MM.1S (cell line): ENCODE measurements around the gene CTNNA1.
"Not testable (repeated sequence)": the region's sequence is repeated elsewhere in the genome, so short reads cannot be mapped to it uniquely, and the experiment has no call there.

Experiments
- DNase-seq: peaks from one replicate; pipeline ENCODE4 v3.0.0-alpha.2; 2015
- H2AFZ ChIP-seq: fragments of 300-600 bp; sonication (generic); 2 replicates; pipeline ENCODE4 v1.6.0; 2016; ENCODE audit warnings: antibody characterized with exemption, low read length
- H3F3A ChIP-seq: fragments of 300-600 bp; sonication (generic); 2 replicates; pipeline ENCODE4 v1.6.1; 2016; ENCODE audit warnings: mild to moderate bottlenecking, antibody characterized with exemption, low read length, moderate library complexity, mixed read lengths; ENCODE audit not compliant: insufficient read depth
- H3K27ac ChIP-seq: fragments of 300-600 bp; sonication (generic); 2 replicates; pipeline ENCODE4 v1.5.1; 2016; ENCODE audit warnings: mild to moderate bottlenecking, low read length
- H3K27me3 ChIP-seq: fragments of 300-600 bp; sonication (generic); replicated peaks from 2 replicates; pipeline ENCODE4 v1.6.0; 2016; ENCODE audit warnings: low read length; ENCODE audit not compliant: insufficient read depth
- H3K36me3 ChIP-seq: fragments of 300-600 bp; sonication (generic); replicated peaks from 2 replicates; pipeline ENCODE4 v1.6.1; 2016; ENCODE audit warnings: mild to moderate bottlenecking, low read length, mixed read lengths; ENCODE audit not compliant: insufficient read depth
- H3K4me1 ChIP-seq: fragments of 300-600 bp; sonication (generic); 2 replicates; pipeline ENCODE4 v1.6.1; 2016; ENCODE audit warnings: low read length, mixed read lengths
- H3K4me2 ChIP-seq: fragments of 300-600 bp; sonication (generic); 2 replicates; pipeline ENCODE4 v1.6.0; 2016; ENCODE audit warnings: low read depth, low read length
- H3K4me3 ChIP-seq: fragments of 300-600 bp; sonication (generic); 2 replicates; pipeline ENCODE4 v1.5.1; 2016; ENCODE audit warnings: low read length, mixed read lengths
- H3K79me2 ChIP-seq: fragments of 300-600 bp; sonication (generic); 2 replicates; pipeline ENCODE4 v1.6.1; 2016; ENCODE audit warnings: mixed run types, low read length, mixed read lengths
- H3K9ac ChIP-seq: fragments of 300-600 bp; sonication (generic); 2 replicates; pipeline ENCODE4 v1.6.1; 2016; ENCODE audit warnings: low read length, mixed read lengths
- H3K9me2 ChIP-seq: fragments of 300-600 bp; sonication (generic); replicated peaks from 2 replicates; pipeline ENCODE4 v1.6.1; 2016; ENCODE audit warnings: mild to moderate bottlenecking, low read length, mixed read lengths; ENCODE audit not compliant: insufficient read depth
- H3K9me3 ChIP-seq: fragments of 300-600 bp; sonication (generic); replicated peaks from 2 replicates; pipeline ENCODE4 v1.6.1; 2016; ENCODE audit warnings: mild to moderate bottlenecking, low read length, mixed read lengths; ENCODE audit not compliant: insufficient read depth
- H4K20me1 ChIP-seq: fragments of 300-600 bp; sonication (generic); 2 replicates; pipeline ENCODE4 v1.6.1; 2016; ENCODE audit warnings: mild to moderate bottlenecking, low read length, moderate library complexity, mixed read lengths; ENCODE audit not compliant: insufficient read depth
- EZH2 ChIP-seq: fragments of 300-600 bp; sonication (generic); optimal IDR thresholded peaks from 2 replicates; pipeline ENCODE3; 2017; ENCODE audit warnings: low read depth, mild to moderate bottlenecking, antibody characterized with exemption, low read length, mixed read lengths
- EZH2phosphoT487 ChIP-seq: fragments of 300-600 bp; sonication (generic); IDR thresholded peaks from 2 replicates; pipeline ENCODE4 v1.6.1; 2018; ENCODE audit warnings: antibody characterized with exemption, low read length
- TF ChIP-seq, protein P1 (sequence below): fragments of 300-600 bp; sonication (generic); IDR thresholded peaks from 2 replicates; pipeline ENCODE4 v1.5.1; 2016; ENCODE audit warnings: antibody characterized with exemption, low read length, mixed read lengths

CTNNA1 gene

DNA sequence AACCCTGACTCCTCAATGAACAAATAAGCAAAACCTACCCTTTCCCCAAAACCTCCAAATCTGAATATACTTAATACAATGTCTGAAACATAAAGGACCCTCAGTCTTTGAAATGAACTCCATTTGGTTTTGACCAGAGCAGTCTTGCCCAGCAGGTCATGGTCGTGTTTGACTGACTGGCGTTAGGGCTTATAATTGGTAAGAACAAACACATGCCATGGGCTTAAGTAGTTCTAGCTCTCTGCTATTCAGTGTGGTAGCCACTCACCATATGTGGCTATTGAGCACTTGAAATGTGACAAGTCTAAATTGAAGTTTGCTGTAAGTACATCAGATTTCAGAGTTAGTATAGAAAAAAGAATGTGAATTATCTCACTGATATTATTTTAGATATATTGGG is 79.9 kb downstream of the CTNNA1 start:
- Histone ChIP-seq H3K4me1 (peaks cover 10% of the 10 kb centered on the region), H2AFZ (no peak overlapping the region), H3K79me2 (0 out of 2 replicates have a peak, but pooled peaks cover 3% of the 10 kb centered on the region), H3K4me2 (no peak overlapping the region), H3K9me2 (no peaks in the 10 kb centered on the region), H3K9ac (no peak overlapping the region), H3K27me3 (no peaks in the 10 kb centered on the region), H3K27ac (no peak overlapping the region), H3K4me3 (no peak overlapping the region), H4K20me1 (no peaks in the 10 kb centered on the region), H3K36me3 (no peaks in the 10 kb centered on the region), H3F3A (no peaks in the 10 kb centered on the region), H3K9me3 (no peaks in the 10 kb centered on the region)
- no peak for DNase-seq
- TF ChIP-seq EZH2phosphoT487, result no peak
- TF ChIP-seq, protein P1, sequence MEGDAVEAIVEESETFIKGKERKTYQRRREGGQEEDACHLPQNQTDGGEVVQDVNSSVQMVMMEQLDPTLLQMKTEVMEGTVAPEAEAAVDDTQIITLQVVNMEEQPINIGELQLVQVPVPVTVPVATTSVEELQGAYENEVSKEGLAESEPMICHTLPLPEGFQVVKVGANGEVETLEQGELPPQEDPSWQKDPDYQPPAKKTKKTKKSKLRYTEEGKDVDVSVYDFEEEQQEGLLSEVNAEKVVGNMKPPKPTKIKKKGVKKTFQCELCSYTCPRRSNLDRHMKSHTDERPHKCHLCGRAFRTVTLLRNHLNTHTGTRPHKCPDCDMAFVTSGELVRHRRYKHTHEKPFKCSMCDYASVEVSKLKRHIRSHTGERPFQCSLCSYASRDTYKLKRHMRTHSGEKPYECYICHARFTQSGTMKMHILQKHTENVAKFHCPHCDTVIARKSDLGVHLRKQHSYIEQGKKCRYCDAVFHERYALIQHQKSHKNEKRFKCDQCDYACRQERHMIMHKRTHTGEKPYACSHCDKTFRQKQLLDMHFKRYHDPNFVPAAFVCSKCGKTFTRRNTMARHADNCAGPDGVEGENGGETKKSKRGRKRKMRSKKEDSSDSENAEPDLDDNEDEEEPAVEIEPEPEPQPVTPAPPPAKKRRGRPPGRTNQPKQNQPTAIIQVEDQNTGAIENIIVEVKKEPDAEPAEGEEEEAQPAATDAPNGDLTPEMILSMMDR, result no peak
- TF ChIP-seq EZH2, result no peak

DNA sequence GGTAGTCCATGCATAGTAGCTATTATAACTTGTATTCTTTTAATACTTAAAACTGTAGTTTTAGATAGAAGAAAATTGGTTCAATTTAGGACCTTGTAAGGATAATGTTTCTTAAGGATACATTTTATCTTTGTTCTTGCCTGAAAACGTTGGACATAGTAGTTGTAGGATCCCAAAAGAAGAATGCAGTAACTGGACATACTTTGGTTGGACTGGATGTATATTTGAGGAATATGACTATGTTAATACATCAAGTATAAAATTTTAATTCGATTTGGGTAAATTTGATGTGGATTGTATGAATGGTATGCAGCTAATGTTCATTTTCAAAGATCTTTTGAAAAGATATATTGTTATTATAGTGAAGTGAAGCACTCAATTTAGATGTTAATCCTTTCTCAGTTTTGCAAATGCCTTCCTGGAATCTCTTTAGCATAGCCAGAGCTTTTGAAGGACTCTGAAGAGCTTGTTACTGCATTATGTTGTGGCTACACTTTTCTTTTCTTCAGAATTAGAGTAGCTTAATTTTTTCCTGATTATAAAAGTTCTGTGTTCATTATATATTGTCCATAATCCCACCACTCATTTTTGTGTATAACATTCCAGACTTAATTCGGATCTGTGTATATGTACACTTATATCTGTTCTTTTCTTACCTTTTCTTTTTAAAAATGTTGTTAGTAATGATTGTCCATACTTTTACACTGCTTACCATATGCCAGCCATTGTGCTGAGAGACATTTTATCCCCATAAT is 80.7 kb downstream of the CTNNA1 start:
- H3K27ac ChIP-seq, result no peak overlapping the region
- no peaks in the 10 kb centered on the region for H3K36me3 ChIP-seq
- H3K4me3 ChIP-seq, result no peak overlapping the region
- no peaks in the 10 kb centered on the region for H3K27me3 ChIP-seq
- H3K4me1 ChIP-seq, result peaks cover 10% of the 10 kb centered on the region
- no peaks in the 10 kb centered on the region for H4K20me1 ChIP-seq
- peaks cover 7% of the 10 kb centered on the region; the same call in 1 of the 2 replicates for H3K79me2 ChIP-seq
- H3K9me2 ChIP-seq, result no peaks in the 10 kb centered on the region
- no peak overlapping the region for H2AFZ ChIP-seq
- H3K4me2 ChIP-seq, result no peak overlapping the region
- DNase-seq, result no peak
- TF ChIP-seq EZH2phosphoT487 (no peak), EZH2 (no peak)
- TF ChIP-seq, protein P1, result no peak
- no peaks in the 10 kb centered on the region for H3F3A ChIP-seq
- H3K9me3 ChIP-seq, result no peaks in the 10 kb centered on the region
- H3K9ac ChIP-seq, result no peak overlapping the region

DNA sequence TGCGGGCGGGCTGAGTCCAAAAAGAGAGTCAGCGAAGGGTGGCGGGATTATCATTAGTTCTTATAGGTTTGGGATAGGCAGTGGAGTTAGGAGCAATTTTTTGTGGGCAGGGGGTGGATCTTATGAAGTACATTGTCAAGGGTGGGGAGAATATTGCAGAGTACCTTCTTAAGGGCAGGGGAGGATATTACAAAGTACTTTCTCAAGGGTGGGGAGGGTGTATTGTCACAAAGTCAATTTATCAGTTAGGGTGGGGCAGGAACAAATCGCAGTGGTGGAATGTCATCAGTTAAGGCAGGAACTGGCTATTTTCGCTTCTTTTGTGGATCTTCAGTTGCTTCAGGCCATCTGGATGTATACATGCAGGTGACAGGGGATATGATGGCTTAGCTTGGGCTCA is 81.6 kb downstream of the CTNNA1 start:
- H3K27ac ChIP-seq, H3K9me2 ChIP-seq, H3K4me2 ChIP-seq, DNase-seq, H2AFZ ChIP-seq, H3K9ac ChIP-seq, H3K36me3 ChIP-seq, H3K27me3 ChIP-seq, H3K9me3 ChIP-seq, H4K20me1 ChIP-seq, H3F3A ChIP-seq, H3K4me3 ChIP-seq: not testable (repeated sequence)
- Histone ChIP-seq H3K4me1 (peaks cover 14% of the 10 kb centered on the region), H3K79me2 (peaks cover 14% of the 10 kb centered on the region; the same call in 1 of the 2 replicates)

DNA sequence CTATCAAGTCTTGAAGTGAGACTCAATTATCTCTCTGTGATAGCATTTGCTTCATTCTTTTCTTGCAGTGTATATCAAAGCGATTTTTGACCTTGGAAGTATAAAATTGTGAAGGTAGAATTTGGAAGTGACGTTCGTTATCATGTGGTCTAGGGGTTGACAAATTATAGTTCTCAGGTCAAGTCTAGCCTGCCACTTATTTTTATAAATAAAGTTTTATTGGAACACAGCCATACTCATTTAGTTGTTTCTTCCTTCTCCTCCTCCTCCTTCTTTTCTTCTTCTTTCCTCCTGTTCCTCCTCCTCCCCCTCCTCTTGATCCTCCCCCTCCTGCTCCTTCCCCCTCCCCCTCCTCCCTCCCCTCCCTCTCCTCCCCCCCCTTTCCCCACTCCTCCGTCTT is 83.9 kb downstream of the CTNNA1 start:
- H3K27me3 ChIP-seq, result no peaks in the 10 kb centered on the region
- H3K9ac ChIP-seq, result no peak overlapping the region
- peaks cover 5% of the 10 kb centered on the region for H3K4me1 ChIP-seq
- TF ChIP-seq EZH2phosphoT487, result no peak
- TF ChIP-seq EZH2, result no peak
- TF ChIP-seq, protein P1, result no peak
- no peaks in the 10 kb centered on the region for H3K9me3 ChIP-seq
- no peak overlapping the region for H3K4me3 ChIP-seq
- no peaks in the 10 kb centered on the region for H3K9me2 ChIP-seq
- no peaks in the 10 kb centered on the region for H3K36me3 ChIP-seq
- no peaks in the 10 kb centered on the region for H3F3A ChIP-seq
- no peak overlapping the region for H2AFZ ChIP-seq
- H4K20me1 ChIP-seq, result no peaks in the 10 kb centered on the region
- H3K79me2 ChIP-seq, result peaks cover 18% of the 10 kb centered on the region; the same call in 1 of the 2 replicates
- no peak overlapping the region for H3K4me2 ChIP-seq
- H3K27ac ChIP-seq, result no peak overlapping the region
- DNase-seq, result no peak
